IMR-90 (cell line): ENCODE measurements around the gene GALNT14. TPM values are rescaled to one million over a fixed set of nuclear protein-coding genes. Genes with fewer than 3 reads are reported as not detected.

Source experiments
- ATAC-seq: fragments of 200-7000 bp; cut with Tn5 transposase; 2 replicates; pipeline ENCODE4 v1.9.1; 2020; ENCODE audit warnings: low read depth, mild to moderate bottlenecking, moderate library complexity
- BruUV-seq: library from RNA; stranded (reverse); fragments of 400-500 nt; replicated peaks from 2 replicates; lab custom pipeline; 2021; lab: Mats Ljungman, UMichigan
- CTCF ChIA-PET: fragments of 300-600 bp; formaldehyde crosslinking; extraction: SDS; loops from one replicate; lab custom pipeline; 2021; ENCODE audit warnings: antibody characterized with exemption; lab: Yijun Ruan, JAX
- POLR2A ChIA-PET: fragments of 300-600 bp; sonication (Branson Sonifier 250); formaldehyde crosslinking; loops from one replicate; lab custom pipeline; 2022; ENCODE audit warnings: antibody characterized with exemption; ENCODE audit not compliant: unreplicated experiment; lab: Charles Lee
- DNase-seq: peaks from one replicate; pipeline ENCODE4 v3.0.0; 2013
- H2AFZ ChIP-seq: replicated peaks from 2 replicates; pipeline ENCODE3; 2013; ENCODE audit warnings: low read length, mild to moderate bottlenecking; ENCODE audit not compliant: poor library complexity
- H2AK5ac ChIP-seq: 2 replicates; pipeline ENCODE4 v1.6.1; 2013; ENCODE audit warnings: low read depth, low read length, inconsistent platforms
- H2AK9ac ChIP-seq: replicated peaks from 2 replicates; pipeline ENCODE3; 2013; ENCODE audit warnings: mild to moderate bottlenecking, low read depth, low read length, moderate library complexity; ENCODE audit not compliant: poor library complexity
- H2BK120ac ChIP-seq: 2 replicates; pipeline ENCODE4 v1.6.1; 2013; ENCODE audit warnings: low read depth, low read length, inconsistent platforms
- H2BK15ac ChIP-seq: 3 replicates; pipeline ENCODE4 v1.6.1; 2013; ENCODE audit warnings: low read depth, low read length, inconsistent platforms
- H2BK20ac ChIP-seq: 2 replicates; pipeline ENCODE4 v1.6.1; 2013; ENCODE audit warnings: low read depth, mild to moderate bottlenecking, inconsistent platforms, low read length, moderate library complexity
- H2BK5ac ChIP-seq: 2 replicates; pipeline ENCODE4 v1.6.1; 2013; ENCODE audit warnings: mild to moderate bottlenecking, low read depth, low read length, inconsistent platforms; ENCODE audit not compliant: poor library complexity, severe bottlenecking
- H3K14ac ChIP-seq: replicated peaks from 2 replicates; pipeline ENCODE4 v1.6.1; 2013; ENCODE audit warnings: low read depth, low read length, inconsistent platforms
- H3K18ac ChIP-seq: 2 replicates; pipeline ENCODE4 v1.6.1; 2013; ENCODE audit warnings: low read depth, low read length, control low read depth
- H3K23ac ChIP-seq: 2 replicates; pipeline ENCODE4 v1.6.1; 2013; ENCODE audit warnings: low read depth, low read length, inconsistent platforms
- H3K27ac ChIP-seq: 2 replicates; pipeline ENCODE4 v1.5.1; 2013; ENCODE audit warnings: mild to moderate bottlenecking, control low read depth, low read length; ENCODE audit not compliant: insufficient read depth
- H3K27me3 ChIP-seq: 2 replicates; pipeline ENCODE4 v1.6.1; 2013; ENCODE audit warnings: low read length; ENCODE audit not compliant: control insufficient read depth, insufficient read depth
- H3K36me3 ChIP-seq: 2 replicates; pipeline ENCODE4 v1.6.1; 2013; ENCODE audit warnings: low read length, mixed read lengths; ENCODE audit not compliant: control insufficient read depth, insufficient read depth
- H3K4ac ChIP-seq: 2 replicates; pipeline ENCODE4 v1.6.1; 2013; ENCODE audit warnings: low read depth, low read length, inconsistent platforms
- H3K4me1 ChIP-seq: 2 replicates; pipeline ENCODE4 v1.6.1; 2013; ENCODE audit warnings: low read length, mixed read lengths; ENCODE audit not compliant: control insufficient read depth, insufficient read depth
- H3K4me2 ChIP-seq: 2 replicates; pipeline ENCODE4 v1.6.1; 2013; ENCODE audit warnings: low read depth, mild to moderate bottlenecking, control low read depth, low read length, moderate library complexity
- H3K4me3 ChIP-seq: 2 replicates; pipeline ENCODE4 v1.5.1; 2013; ENCODE audit warnings: low read depth, mild to moderate bottlenecking, control low read depth, low read length, moderate library complexity; ENCODE audit not compliant: insufficient read depth
- H3K56ac ChIP-seq: 2 replicates; pipeline ENCODE4 v1.6.1; 2013; ENCODE audit warnings: low read length, inconsistent platforms; ENCODE audit not compliant: insufficient read depth; ENCODE audit errors: extremely low read depth
- H3K79me1 ChIP-seq, 2 experiments: 2 replicates each; pipeline ENCODE4 v1.6.1; 2013; ENCODE audit warnings: low read length in 2 of 2, inconsistent platforms in 1 of 2, low read depth in 1 of 2
- H3K9ac ChIP-seq: 2 replicates; pipeline ENCODE4 v1.6.1; 2013; ENCODE audit warnings: low read depth, low read length, control low read depth
- H3K9me1 ChIP-seq: 2 replicates; pipeline ENCODE4 v1.6.1; 2013; ENCODE audit warnings: low read length, inconsistent platforms; ENCODE audit not compliant: insufficient read depth
- H3K9me3 ChIP-seq: 2 replicates; pipeline ENCODE4 v1.6.1; 2013; ENCODE audit warnings: low read length; ENCODE audit not compliant: control insufficient read depth, insufficient read depth
- H4K20me1 ChIP-seq: 2 replicates; pipeline ENCODE4 v1.6.1; 2013; ENCODE audit warnings: low read length, inconsistent platforms; ENCODE audit not compliant: insufficient read depth
- H4K5ac ChIP-seq: 2 replicates; pipeline ENCODE4 v1.6.1; 2013; ENCODE audit warnings: mild to moderate bottlenecking, low read depth, low read length, control low read depth
- H4K8ac ChIP-seq, 2 experiments: 2 replicates each; pipeline ENCODE4 v1.6.1; 2013; ENCODE audit warnings: low read depth in 2 of 2, low read length in 2 of 2, control low read depth in 1 of 2, inconsistent platforms in 1 of 2
- H4K91ac ChIP-seq: 2 replicates; pipeline ENCODE4 v1.6.1; 2013; ENCODE audit warnings: low read depth, low read length, inconsistent platforms; ENCODE audit not compliant: insufficient read depth
- BHLHE40 ChIP-seq: fragments of 150-350 bp; IDR thresholded peaks from 2 replicates; pipeline ENCODE4 v1.6.1; 2016; ENCODE audit warnings: mild to moderate bottlenecking, low read depth, low read length
- CEBPB ChIP-seq: IDR thresholded peaks from 2 replicates; pipeline ENCODE4 v1.6.1; 2012; ENCODE audit warnings: low read depth, low read length, improper control_type of control experiment
- CHD1 ChIP-seq: IDR thresholded peaks from 2 replicates; pipeline ENCODE4 v1.6.1; 2012; ENCODE audit warnings: low read depth, low read length, improper control_type of control experiment
- ELK1 ChIP-seq: fragments of 150-350 bp; IDR thresholded peaks from 2 replicates; pipeline ENCODE4 v1.6.1; 2016; ENCODE audit warnings: low read depth, mild to moderate bottlenecking, low read length, moderate library complexity, borderline replicate concordance
- FOS ChIP-seq: fragments of 150-350 bp; IDR thresholded peaks from 2 replicates; pipeline ENCODE4 v1.6.1; 2016; ENCODE audit warnings: low read depth, low read length
- MAFK ChIP-seq: IDR thresholded peaks from 2 replicates; pipeline ENCODE4 v1.6.1; 2012; ENCODE audit warnings: low read depth, low read length, improper control_type of control experiment
- MAZ ChIP-seq: IDR thresholded peaks from 2 replicates; pipeline ENCODE4 v1.6.1; 2012; ENCODE audit warnings: low read depth, mild to moderate bottlenecking, low read length, improper control_type of control experiment, moderate library complexity, borderline replicate concordance
- MXI1 ChIP-seq: IDR thresholded peaks from 2 replicates; pipeline ENCODE4 v1.6.1; 2012; ENCODE audit warnings: low read depth, mild to moderate bottlenecking, low read length, moderate library complexity, borderline replicate concordance
- NFE2L2 ChIP-seq: fragments of 150-350 bp; IDR thresholded peaks from 2 replicates; pipeline ENCODE4 v1.6.1; 2016; ENCODE audit warnings: low read depth, mild to moderate bottlenecking, low read length
- POLR2A ChIP-seq: IDR thresholded peaks from 2 replicates; pipeline ENCODE4 v1.6.1; 2012; ENCODE audit warnings: mild to moderate bottlenecking, low read depth, low read length
- RAD21 ChIP-seq: IDR thresholded peaks from 2 replicates; pipeline ENCODE4 v1.6.1; 2012; ENCODE audit warnings: low read length, improper control_type of control experiment
- RCOR1 ChIP-seq: IDR thresholded peaks from 2 replicates; pipeline ENCODE4 v1.6.1; 2012; ENCODE audit warnings: mild to moderate bottlenecking, low read length, improper control_type of control experiment; ENCODE audit not compliant: insufficient replicate concordance
- RFX5 ChIP-seq: IDR thresholded peaks from 2 replicates; pipeline ENCODE4 v1.8.0; 2012; ENCODE audit warnings: low read depth, mild to moderate bottlenecking, low read length, moderate library complexity
- SMC3 ChIP-seq: fragments of 150-350 bp; IDR thresholded peaks from 2 replicates; pipeline ENCODE4 v1.6.1; 2016; ENCODE audit warnings: low read depth, mild to moderate bottlenecking, antibody characterized with exemption, low read length, moderate library complexity
- WGBS, 2 experiments: methylation state at CpG; one replicate each; pipeline versions ENCODE4 v1.1.5 to v1.1.7; 2013; ENCODE audit warnings: missing lambda C conversion rate in 2 of 2; ENCODE audit not compliant: insufficient read length in 1 of 2; ENCODE audit errors: extremely low coverage in 2 of 2; 5-methylcytosine and 5-hydroxymethylcytosine counted together
- dilution Hi-C: fragments of 300-500 bp; cut with HindIII; formaldehyde crosslinking; loops from one replicate; pipeline ENCODE4 v1.14.3; 2018; ENCODE audit warnings: low sequenced_read_pairs; ENCODE audit not compliant: unreplicated experiment
- in situ Hi-C: fragments of 300-500 bp; cut with MboI; formaldehyde crosslinking; loops from 3 replicates; pipeline ENCODE4 v1.14.3; 2019; ENCODE audit warnings: low sequenced_read_pairs, inconsistent platforms, mixed read lengths
- intact Hi-C: fragments of 100-400 bp; cut with micrococcal nuclease; formaldehyde crosslinking; loops from 2 replicates; pipeline ENCODE4 v1.10.0; 2022
- polyA plus RNA-seq, 3 experiments: library from polyadenylated mRNA; depleted of rRNA; stranded (reverse); fragments of >200 nt; gene quantifications; 2 replicates each; pipeline ENCODE4 v1.2.3, GENCODE V29; 2012; ENCODE audit warnings: low replicate concordance in 1 of 3
- total RNA-seq: library from RNA; depleted of rRNA; stranded (reverse); fragments of >200 nt; gene quantifications from 2 replicates; pipeline ENCODE4 v1.2.3, GENCODE V29; 2012
- TF ChIP-seq, protein P1 (sequence below): conservative IDR thresholded peaks from 2 replicates; pipeline ENCODE4 v1.5.1; 2012; ENCODE audit warnings: mild to moderate bottlenecking, low read depth, low read length, improper control_type of control experiment
- TF ChIP-seq, protein P2 (sequence below): fragments of 150-350 bp; IDR thresholded peaks from 2 replicates; pipeline ENCODE4 v1.6.1; 2017; ENCODE audit warnings: mild to moderate bottlenecking, antibody characterized with exemption, low read length, low read depth

The GALNT14 gene
- total and polyA plus RNA-seq, 2 of the 4 experiments (the other 2 are of a cell fraction): 0.15 to 0.18 TPM

DNA sequence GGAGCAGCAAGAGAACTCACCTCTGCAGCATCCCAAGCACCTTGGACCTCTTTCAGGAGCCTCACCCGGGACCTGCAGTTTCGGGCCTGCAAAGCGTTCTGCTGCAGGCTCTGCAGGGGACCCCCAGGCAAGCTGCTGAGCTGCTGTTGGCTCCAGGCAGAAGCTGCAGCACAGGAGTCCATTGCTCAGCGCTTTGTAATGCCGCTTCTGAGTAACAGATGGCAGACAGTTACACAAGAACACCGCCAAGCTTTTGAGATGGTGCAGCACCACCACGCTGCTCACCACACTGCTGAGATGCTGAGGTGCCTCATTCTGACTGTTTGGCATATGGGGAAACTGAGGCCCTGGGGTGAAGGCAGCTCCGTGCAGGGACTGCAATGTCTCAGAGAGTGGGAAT lies 1.9 kb upstream of the GALNT14 start:
- BruUV-seq: no TSS peak
- Histone ChIP-seq H3K23ac (no peak overlapping the region), H2AFZ (no peak overlapping the region), H3K4ac (no peak overlapping the region), H2AK5ac (no peak overlapping the region), H2BK15ac (no peak overlapping the region), H3K9me1 (no peaks in the 10 kb centered on the region), H3K18ac (no peak overlapping the region), H3K4me3 (no peak overlapping the region), H3K27me3 (peaks cover 60% of the 10 kb centered on the region), H3K9ac (no peak overlapping the region), H2AK9ac (no peak overlapping the region), H4K20me1 (no peaks in the 10 kb centered on the region), H3K4me2 (no peak overlapping the region), H4K91ac (no peak overlapping the region), H2BK120ac (no peak overlapping the region), H3K9me3 (no peaks in the 10 kb centered on the region), H3K27ac (no peak overlapping the region), H4K5ac (no peak overlapping the region), H4K8ac (no peak overlapping the region), H3K36me3 (no peaks in the 10 kb centered on the region), H3K4me1 (no peaks in the 10 kb centered on the region), H2BK20ac (no peak overlapping the region), H3K14ac (no peak overlapping the region), H3K56ac (no peak overlapping the region), H2BK5ac (no peak overlapping the region), H3K79me1 (no peaks in the 10 kb centered on the region)
- ChIA-PET POLR2A (no interaction called here), CTCF (no interaction called here)
- dilution Hi-C loops: no loop called here
- no peak for DNase-seq
- 87% methylated on average over 5 of the region's 8 CpGs; no CpG with 5 or more reads in 1 of the 2 experiments for WGBS, 2 experiments
- TF ChIP-seq RAD21 (no peak), MXI1 (no peak), MAZ (no peak), RCOR1 (no peak), NFE2L2 (no peak), MAFK (no peak), CHD1 (no peak), FOS (no peak), BHLHE40 (no peak), POLR2A (no peak), CEBPB (no peak), SMC3 (no peak), ELK1 (no peak), RFX5 (no peak)
- TF ChIP-seq, protein P1, sequence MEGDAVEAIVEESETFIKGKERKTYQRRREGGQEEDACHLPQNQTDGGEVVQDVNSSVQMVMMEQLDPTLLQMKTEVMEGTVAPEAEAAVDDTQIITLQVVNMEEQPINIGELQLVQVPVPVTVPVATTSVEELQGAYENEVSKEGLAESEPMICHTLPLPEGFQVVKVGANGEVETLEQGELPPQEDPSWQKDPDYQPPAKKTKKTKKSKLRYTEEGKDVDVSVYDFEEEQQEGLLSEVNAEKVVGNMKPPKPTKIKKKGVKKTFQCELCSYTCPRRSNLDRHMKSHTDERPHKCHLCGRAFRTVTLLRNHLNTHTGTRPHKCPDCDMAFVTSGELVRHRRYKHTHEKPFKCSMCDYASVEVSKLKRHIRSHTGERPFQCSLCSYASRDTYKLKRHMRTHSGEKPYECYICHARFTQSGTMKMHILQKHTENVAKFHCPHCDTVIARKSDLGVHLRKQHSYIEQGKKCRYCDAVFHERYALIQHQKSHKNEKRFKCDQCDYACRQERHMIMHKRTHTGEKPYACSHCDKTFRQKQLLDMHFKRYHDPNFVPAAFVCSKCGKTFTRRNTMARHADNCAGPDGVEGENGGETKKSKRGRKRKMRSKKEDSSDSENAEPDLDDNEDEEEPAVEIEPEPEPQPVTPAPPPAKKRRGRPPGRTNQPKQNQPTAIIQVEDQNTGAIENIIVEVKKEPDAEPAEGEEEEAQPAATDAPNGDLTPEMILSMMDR: no peak
- TF ChIP-seq, protein P2, sequence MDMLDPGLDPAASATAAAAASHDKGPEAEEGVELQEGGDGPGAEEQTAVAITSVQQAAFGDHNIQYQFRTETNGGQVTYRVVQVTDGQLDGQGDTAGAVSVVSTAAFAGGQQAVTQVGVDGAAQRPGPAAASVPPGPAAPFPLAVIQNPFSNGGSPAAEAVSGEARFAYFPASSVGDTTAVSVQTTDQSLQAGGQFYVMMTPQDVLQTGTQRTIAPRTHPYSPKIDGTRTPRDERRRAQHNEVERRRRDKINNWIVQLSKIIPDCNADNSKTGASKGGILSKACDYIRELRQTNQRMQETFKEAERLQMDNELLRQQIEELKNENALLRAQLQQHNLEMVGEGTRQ: no peak
- intact Hi-C loops: no loop called here
- ATAC-seq: no peak
- in situ Hi-C loops: no loop called here
